ENCODE data around the gene FNBP1L.

Gene FNBP1L

DNA sequence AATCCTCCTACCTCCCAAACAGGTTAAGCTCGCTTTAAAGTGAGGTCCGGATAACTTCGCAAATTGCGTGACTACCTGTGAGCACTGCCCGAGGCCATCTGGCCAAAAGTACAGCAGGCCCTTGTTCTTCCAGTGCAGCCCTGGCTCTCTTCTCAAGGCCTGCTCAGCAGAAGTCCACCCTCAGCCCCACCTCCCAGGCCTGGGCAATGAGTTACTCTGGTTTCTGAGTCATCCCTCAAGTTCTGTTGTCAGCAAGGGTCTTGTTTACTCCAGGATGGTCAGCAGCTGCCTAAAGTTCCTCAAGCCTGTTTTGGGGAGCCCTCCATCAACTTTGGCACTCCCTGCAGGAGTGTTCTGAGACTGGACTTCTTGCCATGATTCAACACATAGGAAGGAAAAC is 132.0 kb downstream of the FNBP1L start:
- H3K4me3 ChIP-seq (ENCODE audit: low read depth, low read length) = no peak overlapping the region
- TF ChIP-seq, protein P1, sequence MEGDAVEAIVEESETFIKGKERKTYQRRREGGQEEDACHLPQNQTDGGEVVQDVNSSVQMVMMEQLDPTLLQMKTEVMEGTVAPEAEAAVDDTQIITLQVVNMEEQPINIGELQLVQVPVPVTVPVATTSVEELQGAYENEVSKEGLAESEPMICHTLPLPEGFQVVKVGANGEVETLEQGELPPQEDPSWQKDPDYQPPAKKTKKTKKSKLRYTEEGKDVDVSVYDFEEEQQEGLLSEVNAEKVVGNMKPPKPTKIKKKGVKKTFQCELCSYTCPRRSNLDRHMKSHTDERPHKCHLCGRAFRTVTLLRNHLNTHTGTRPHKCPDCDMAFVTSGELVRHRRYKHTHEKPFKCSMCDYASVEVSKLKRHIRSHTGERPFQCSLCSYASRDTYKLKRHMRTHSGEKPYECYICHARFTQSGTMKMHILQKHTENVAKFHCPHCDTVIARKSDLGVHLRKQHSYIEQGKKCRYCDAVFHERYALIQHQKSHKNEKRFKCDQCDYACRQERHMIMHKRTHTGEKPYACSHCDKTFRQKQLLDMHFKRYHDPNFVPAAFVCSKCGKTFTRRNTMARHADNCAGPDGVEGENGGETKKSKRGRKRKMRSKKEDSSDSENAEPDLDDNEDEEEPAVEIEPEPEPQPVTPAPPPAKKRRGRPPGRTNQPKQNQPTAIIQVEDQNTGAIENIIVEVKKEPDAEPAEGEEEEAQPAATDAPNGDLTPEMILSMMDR (IDR thresholded peaks at IDR 0.05; ENCODE audit: low read depth, low read length) = no peak

- H3K4me3 ChIP-seq (ENCODE audit: low read depth, low read length) = no peak overlapping the region
- TF ChIP-seq, protein P1 (IDR thresholded peaks at IDR 0.05; ENCODE audit: low read depth, low read length) = no peak
Observed at GRCh38 chr1:93581917-93582850, 134.3 kb downstream of the FNBP1L start.

GRCh38 chr1:93584261-93585003 is 136.5 kb downstream of the FNBP1L start:
- H3K4me3 ChIP-seq (ENCODE audit: low read depth, low read length) = no peak overlapping the region
- TF ChIP-seq, protein P1 (IDR thresholded peaks at IDR 0.05; ENCODE audit: low read depth, low read length) = no peak

DNA sequence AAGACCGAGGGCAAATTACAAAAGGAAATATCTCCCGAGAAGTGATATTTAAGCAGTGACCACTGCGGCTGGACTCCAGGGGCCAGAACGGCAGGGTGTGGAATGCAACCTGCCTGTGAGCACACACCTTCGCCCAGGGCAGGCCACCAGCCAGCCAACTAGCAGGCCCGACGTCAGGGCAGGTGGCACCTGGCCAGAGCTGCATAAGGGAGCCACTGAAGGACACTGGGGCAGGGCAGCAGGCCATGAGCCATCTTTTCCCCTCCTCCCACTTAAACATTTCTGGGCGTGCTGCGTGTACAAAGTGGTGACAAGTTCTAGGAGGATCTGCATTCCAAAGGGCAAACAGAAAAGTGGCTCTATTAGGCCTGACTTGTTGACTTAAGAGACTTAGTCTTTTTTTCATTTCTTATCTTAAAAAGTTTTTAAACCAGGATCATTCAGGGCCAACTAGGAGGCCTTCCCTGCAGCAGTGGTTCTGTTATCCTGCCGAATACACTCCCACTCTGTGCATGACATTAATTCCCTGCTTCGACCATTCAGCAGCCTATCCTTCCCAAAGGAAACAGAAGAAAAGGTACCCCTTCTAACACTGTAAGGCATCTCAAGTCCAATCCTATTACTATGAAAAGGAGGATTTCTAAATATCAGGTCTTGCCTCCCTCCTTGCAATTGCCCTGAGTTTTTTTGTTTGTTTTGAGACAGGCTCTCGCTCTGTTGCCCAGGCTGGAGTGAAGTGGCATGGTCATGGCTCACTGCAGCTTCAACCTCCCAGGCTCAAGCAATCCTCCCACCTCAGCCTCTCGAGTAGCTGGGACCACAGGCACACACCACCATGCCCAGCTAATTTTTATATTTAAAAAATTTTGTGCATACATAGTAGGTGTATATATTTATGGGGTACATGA is 137.4 kb downstream of the FNBP1L start:
- TF ChIP-seq, protein P1 (IDR thresholded peaks at IDR 0.05; ENCODE audit: low read depth, low read length) = no peak
- no peak overlapping the region for H3K4me3 ChIP-seq (ENCODE audit: low read depth, low read length)

DNA sequence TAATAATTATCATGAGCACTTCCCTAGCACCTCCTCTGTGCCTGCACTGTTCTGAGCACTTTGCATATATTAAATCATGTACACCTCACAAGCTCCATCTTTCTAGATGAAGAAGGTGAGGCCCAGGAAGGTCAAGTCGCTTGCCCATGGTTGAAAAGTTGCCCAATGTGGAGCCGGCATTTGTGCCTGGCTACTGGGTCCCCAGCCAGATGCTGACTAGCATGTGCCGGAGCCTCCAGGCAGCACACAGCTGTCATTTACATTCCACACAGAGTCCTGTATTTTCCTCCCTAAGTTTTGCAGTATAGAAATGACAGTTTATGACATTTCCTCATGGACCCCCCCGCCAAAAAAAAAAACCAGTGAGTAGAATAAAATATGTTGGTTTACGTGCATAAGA is 139.4 kb downstream of the FNBP1L start:
- no peak overlapping the region for H3K4me3 ChIP-seq (ENCODE audit: low read depth, low read length)
- TF ChIP-seq, protein P1 (IDR thresholded peaks at IDR 0.05; ENCODE audit: low read depth, low read length) = no peak

- TF ChIP-seq, protein P1 (IDR thresholded peaks at IDR 0.05; ENCODE audit: low read depth, low read length) = no peak
- no peak overlapping the region for H3K4me3 ChIP-seq (ENCODE audit: low read depth, low read length)
Observed at GRCh38 chr1:93588206-93588605, 140.3 kb downstream of the FNBP1L start.
